OCI-LY7 (cell line): ENCODE measurements around the gene CPZ. TPM values are rescaled to one million over a fixed set of nuclear protein-coding genes. Genes with fewer than 3 reads are reported as not detected.
A peak's percentile ranks its signal among the peaks of the same experiment; 100 is the strongest.

Experiments
- BruUV-seq: library from RNA; stranded (reverse); fragments of 400-500 nt; replicated peaks from 2 replicates; lab custom pipeline; 2021; lab: Mats Ljungman, UMichigan
- CTCF ChIA-PET: fragments of 300-600 bp; sonication (Branson Sonifier 250); formaldehyde crosslinking; loops from one replicate; lab custom pipeline; 2022; ENCODE audit warnings: antibody characterized with exemption; ENCODE audit not compliant: unreplicated experiment; lab: Charles Lee
- POLR2A ChIA-PET: fragments of 300-600 bp; sonication (Branson Sonifier 250); formaldehyde crosslinking; loops from one replicate; lab custom pipeline; 2022; ENCODE audit warnings: antibody characterized with exemption; lab: Charles Lee
- DNase-seq: peaks from one replicate; pipeline ENCODE4 v3.0.0-alpha.2; 2015; ENCODE audit warnings: low spot score
- H2AFZ ChIP-seq: fragments of 200-600 bp; sonication (generic), shearing (Covaris generic); 2 replicates; pipeline ENCODE4 v1.6.1; 2014; ENCODE audit warnings: mild to moderate bottlenecking, antibody characterized with exemption, low read length, moderate library complexity
- H3K27ac ChIP-seq: fragments of 200-600 bp; sonication (generic); 2 replicates; pipeline ENCODE4 v1.5.1; 2014; ENCODE audit warnings: mixed run types, low read depth, mild to moderate bottlenecking, moderate library complexity, low read length, inconsistent platforms; ENCODE audit not compliant: poor library complexity, severe bottlenecking
- H3K36me3 ChIP-seq: fragments of 200-600 bp; sonication (generic); 2 replicates; pipeline ENCODE4 v1.6.1; 2014; ENCODE audit warnings: mild to moderate bottlenecking, antibody characterized with exemption, low read length, moderate library complexity, mixed read lengths; ENCODE audit not compliant: insufficient read depth
- H3K4me1 ChIP-seq: fragments of 200-600 bp; sonication (generic); 2 replicates; pipeline ENCODE4 v1.5.1; 2014; ENCODE audit warnings: mild to moderate bottlenecking, low read length; ENCODE audit not compliant: insufficient read depth, poor library complexity, severe bottlenecking
- H3K4me2 ChIP-seq: fragments of 200-600 bp; sonication (generic); 2 replicates; pipeline ENCODE4 v1.6.1; 2014; ENCODE audit warnings: mild to moderate bottlenecking, low read length
- H3K4me3 ChIP-seq: fragments of 200-600 bp; sonication (generic); 2 replicates; pipeline ENCODE4 v1.5.1; 2014; ENCODE audit warnings: mild to moderate bottlenecking, low read depth, low read length; ENCODE audit not compliant: poor library complexity, severe bottlenecking
- H3K79me2 ChIP-seq: fragments of 200-600 bp; sonication (generic); 2 replicates; pipeline ENCODE4 v1.6.1; 2016; ENCODE audit warnings: low read depth, mild to moderate bottlenecking, low read length, moderate library complexity, mixed read lengths; ENCODE audit not compliant: insufficient read depth
- H3K9me2 ChIP-seq: fragments of 200-600 bp; sonication (generic); 2 replicates; pipeline ENCODE4 v1.6.1; 2016; ENCODE audit warnings: mild to moderate bottlenecking, low read length, mixed read lengths; ENCODE audit not compliant: insufficient read depth
- H3K9me3 ChIP-seq: fragments of 200-600 bp; sonication (generic); 2 replicates; pipeline ENCODE4 v1.6.1; 2014; ENCODE audit warnings: mild to moderate bottlenecking, mixed run types, low read length, mixed read lengths
- H4K20me1 ChIP-seq: fragments of 200-600 bp; sonication (generic); 2 replicates; pipeline ENCODE4 v1.6.1; 2014; ENCODE audit warnings: mild to moderate bottlenecking, antibody characterized with exemption, low read length, moderate library complexity, mixed read lengths; ENCODE audit not compliant: insufficient read depth
- CTCF ChIP-seq: fragments of 200-600 bp; sonication (generic); conservative IDR thresholded peaks from 2 replicates; pipeline ENCODE4 v1.5.1; 2014; ENCODE audit warnings: mild to moderate bottlenecking, antibody characterized with exemption, low read length, moderate library complexity, mixed read lengths
- EZH2phosphoT487 ChIP-seq: fragments of 200-600 bp; sonication (generic); IDR thresholded peaks from 2 replicates; pipeline ENCODE4 v1.6.1; 2018; ENCODE audit warnings: low read depth, borderline replicate concordance, mild to moderate bottlenecking, mixed run types, antibody characterized with exemption, low read length, moderate library complexity, mixed read lengths
- intact Hi-C: fragments of 100-400 bp; cut with micrococcal nuclease; formaldehyde crosslinking; loops from one replicate; pipeline ENCODE4 v1.10.0; 2022; ENCODE audit not compliant: unreplicated experiment
- total RNA-seq, 2 experiments: library from RNA; depleted of rRNA in 1 of 2; stranded (reverse); fragments of >200 nt in 1 of 2; shearing (Covaris generic) in 1 of 2; gene quantifications; 2 replicates each; pipeline ENCODE4 v1.2.3, GENCODE V29; 2014 to 2022

Gene CPZ
- total RNA-seq, 2 experiments from 2014 or later: not detected

- Histone ChIP-seq H3K36me3 (no peaks in the 10 kb centered on the region), H3K4me3 (no peak overlapping the region), H3K9me2 (no peaks in the 10 kb centered on the region), H3K4me2 (no peak overlapping the region), H2AFZ (no peak overlapping the region), H4K20me1 (no peaks in the 10 kb centered on the region), H3K79me2 (no peaks in the 10 kb centered on the region), H3K27ac (no peak overlapping the region), H3K4me1 (no peaks in the 10 kb centered on the region), H3K9me3 (no peaks in the 10 kb centered on the region)
- peak; percentile 65 for TF ChIP-seq CTCF
- no peak for TF ChIP-seq EZH2phosphoT487
- CTCF ChIA-PET: no interaction called here
- BruUV-seq: no TSS peak
- peak; percentile 11 for DNase-seq
- POLR2A ChIA-PET: no interaction called here
- intact Hi-C loops: loop anchor here (1.0 kb wide), 1 partner anchor 119 kb away; no protein-coding TSS in a partner anchor
Measured at GRCh38 chr4:8586671-8587468, 5.7 kb upstream of the CPZ start.

GRCh38 chr4:8587469-8588195 is 4.9 kb upstream of the CPZ start:
- Histone ChIP-seq H3K27ac (no peak overlapping the region), H3K4me2 (no peak overlapping the region), H3K36me3 (no peaks in the 10 kb centered on the region), H3K4me3 (no peak overlapping the region), H3K79me2 (no peaks in the 10 kb centered on the region), H3K9me2 (no peaks in the 10 kb centered on the region), H3K9me3 (no peaks in the 10 kb centered on the region), H3K4me1 (no peaks in the 10 kb centered on the region), H2AFZ (no peak overlapping the region), H4K20me1 (no peaks in the 10 kb centered on the region)
- BruUV-seq: no TSS peak
- TF ChIP-seq EZH2phosphoT487: no peak
- TF ChIP-seq CTCF: no peak
- DNase-seq: no peak
- POLR2A ChIA-PET: no interaction called here
- intact Hi-C loops: no loop called here
- CTCF ChIA-PET: no interaction called here

GRCh38 chr4:8588196-8588470 is 4.4 kb upstream of the CPZ start:
- no peak overlapping the region for H3K4me2 ChIP-seq
- intact Hi-C loops: no loop called here
- no peaks in the 10 kb centered on the region for H3K36me3 ChIP-seq
- H3K27ac ChIP-seq: no peak overlapping the region
- ChIA-PET POLR2A (interaction anchor here (0.6 kb wide), 1 partner anchor 29 kb away, joined by 3 read pairs; no protein-coding TSS in a partner anchor), CTCF (no interaction called here)
- no peak overlapping the region for H3K4me3 ChIP-seq
- no TSS peak for BruUV-seq
- no peak overlapping the region for H2AFZ ChIP-seq
- no peaks in the 10 kb centered on the region for H3K4me1 ChIP-seq
- no peaks in the 10 kb centered on the region for H3K9me2 ChIP-seq
- H3K9me3 ChIP-seq: no peaks in the 10 kb centered on the region
- no peak for DNase-seq
- H4K20me1 ChIP-seq: no peaks in the 10 kb centered on the region
- TF ChIP-seq EZH2phosphoT487: no peak
- no peaks in the 10 kb centered on the region for H3K79me2 ChIP-seq
